ENCODE measurements around the gene STXBP3.

DNA sequence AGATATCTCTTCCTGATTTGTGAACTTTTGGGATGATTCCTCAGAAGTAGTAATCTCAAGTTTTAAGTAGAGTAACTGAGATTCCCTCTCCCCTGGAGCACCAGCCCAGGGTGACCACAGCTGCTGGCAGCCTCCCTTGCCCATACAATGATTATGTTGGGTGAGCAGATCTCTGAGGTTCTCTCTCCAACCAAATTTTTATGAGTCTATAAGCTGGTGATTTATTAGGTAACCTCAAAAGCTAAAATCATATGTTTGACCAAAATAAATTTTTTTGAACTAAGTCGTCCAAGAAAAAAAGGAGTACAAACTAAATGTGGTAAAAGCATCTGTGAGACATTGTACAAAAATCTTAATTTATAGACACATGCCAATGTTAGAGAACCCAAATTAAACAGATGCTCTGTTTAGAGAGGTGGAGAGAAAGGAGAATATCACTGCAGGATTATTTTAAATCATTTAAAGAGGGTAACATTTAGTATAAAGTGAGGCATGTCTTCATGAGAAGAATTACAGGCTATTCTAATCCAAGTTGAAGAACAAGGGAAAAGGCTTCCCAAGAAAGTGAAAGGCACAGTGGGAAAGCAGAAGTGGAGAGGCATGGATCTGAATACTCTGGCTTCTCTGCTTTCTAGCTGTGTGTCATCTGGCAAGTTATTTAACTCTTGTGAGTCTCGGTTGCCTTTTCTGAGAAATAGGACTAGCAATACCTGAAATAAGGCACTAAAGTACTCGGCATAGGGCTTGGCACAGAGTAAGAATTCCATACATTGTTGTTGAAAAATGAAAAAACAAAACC, 107.9 kb downstream of the STXBP3 start:
- TF ChIP-seq, protein P1, sequence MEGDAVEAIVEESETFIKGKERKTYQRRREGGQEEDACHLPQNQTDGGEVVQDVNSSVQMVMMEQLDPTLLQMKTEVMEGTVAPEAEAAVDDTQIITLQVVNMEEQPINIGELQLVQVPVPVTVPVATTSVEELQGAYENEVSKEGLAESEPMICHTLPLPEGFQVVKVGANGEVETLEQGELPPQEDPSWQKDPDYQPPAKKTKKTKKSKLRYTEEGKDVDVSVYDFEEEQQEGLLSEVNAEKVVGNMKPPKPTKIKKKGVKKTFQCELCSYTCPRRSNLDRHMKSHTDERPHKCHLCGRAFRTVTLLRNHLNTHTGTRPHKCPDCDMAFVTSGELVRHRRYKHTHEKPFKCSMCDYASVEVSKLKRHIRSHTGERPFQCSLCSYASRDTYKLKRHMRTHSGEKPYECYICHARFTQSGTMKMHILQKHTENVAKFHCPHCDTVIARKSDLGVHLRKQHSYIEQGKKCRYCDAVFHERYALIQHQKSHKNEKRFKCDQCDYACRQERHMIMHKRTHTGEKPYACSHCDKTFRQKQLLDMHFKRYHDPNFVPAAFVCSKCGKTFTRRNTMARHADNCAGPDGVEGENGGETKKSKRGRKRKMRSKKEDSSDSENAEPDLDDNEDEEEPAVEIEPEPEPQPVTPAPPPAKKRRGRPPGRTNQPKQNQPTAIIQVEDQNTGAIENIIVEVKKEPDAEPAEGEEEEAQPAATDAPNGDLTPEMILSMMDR (IDR thresholded peaks at IDR 0.05; ENCODE audit: low read depth, low read length), result no peak
- TF ChIP-seq EZH2phosphoT487 (IDR thresholded peaks at IDR 0.05; ENCODE audit: low read depth), result no peak

Data from OCI-LY3 (cell line).